Stimulated activated naive CD8-positive, alpha-beta T cell treated with anti-CD3 and anti-CD28 coated beads, Interleukin-15, Interleukin-2, amounts not matched to agents 100 ng/mL and 50 ng/mL, for 24 hours (primary cell): ENCODE measurements around the gene POMP.

Source experiments
- H3K27ac Mint-ChIP-seq: one replicate; pipeline ENCODE4 v1.8.0; 2021; ENCODE audit warnings: mild to moderate bottlenecking, mixed read lengths
- H3K27me3 Mint-ChIP-seq: one replicate; pipeline ENCODE4 v1.8.0; 2021; ENCODE audit warnings: mixed read lengths
- H3K36me3 Mint-ChIP-seq: one replicate; pipeline ENCODE4 v1.8.0; 2021; ENCODE audit warnings: low read depth, mixed read lengths
- H3K4me1 Mint-ChIP-seq: one replicate; pipeline ENCODE4 v1.8.0; 2021; ENCODE audit warnings: low read depth, mixed read lengths
- H3K4me3 Mint-ChIP-seq: one replicate; pipeline ENCODE4 v1.8.0; 2021; ENCODE audit warnings: mild to moderate bottlenecking, mixed read lengths
- H3K9me3 Mint-ChIP-seq: one replicate; pipeline ENCODE4 v1.8.0; 2021; ENCODE audit warnings: mixed read lengths

POMP gene, protein sequence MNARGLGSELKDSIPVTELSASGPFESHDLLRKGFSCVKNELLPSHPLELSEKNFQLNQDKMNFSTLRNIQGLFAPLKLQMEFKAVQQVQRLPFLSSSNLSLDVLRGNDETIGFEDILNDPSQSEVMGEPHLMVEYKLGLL

GRCh38 chr13:28658796-28659620 lies at the start of gene POMP:
Gene POMP, plus strand, starts transcription at chr13:28659130. Its CDS starts 55 bp downstream, at chr13:28659185.
- Mint-ChIP-seq H3K27me3 (no peaks in the 10 kb centered on the region), H3K4me1 (peaks cover 56% of the 10 kb centered on the region), H3K36me3 (peaks cover 54% of the 10 kb centered on the region), H3K27ac (peak within 1 kb of the TSS; percentile 97), H3K4me3 (peak within 1 kb of the TSS; percentile 99), H3K9me3 (no peaks in the 10 kb centered on the region)

DNA sequence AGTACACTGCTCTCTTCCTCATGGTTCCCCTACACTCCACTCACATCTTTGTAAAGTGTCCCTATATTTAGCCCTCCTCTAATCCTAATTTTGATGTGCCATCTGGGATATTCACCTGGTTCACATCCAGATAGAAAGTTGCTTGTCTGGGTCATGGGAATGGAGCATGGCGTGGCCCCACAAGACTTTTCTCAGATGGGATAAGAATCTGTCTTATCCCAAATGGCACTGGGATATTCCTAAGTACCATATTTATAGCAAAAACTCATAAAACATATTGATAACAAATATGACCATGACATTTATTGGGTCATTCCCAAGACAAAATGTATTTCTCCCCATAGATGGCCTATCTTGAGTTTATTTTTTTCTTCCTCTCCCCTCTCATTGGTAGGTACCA lies 49.5 kb upstream of the POMP start:
- Mint-ChIP-seq H3K4me1 (peaks cover 26% of the 10 kb centered on the region), H3K36me3 (no peaks in the 10 kb centered on the region), H3K4me3 (no peak overlapping the region), H3K27ac (no peak overlapping the region), H3K27me3 (peaks cover 3% of the 10 kb centered on the region), H3K9me3 (peaks cover 3% of the 10 kb centered on the region)

GRCh38 chr13:28609926-28610325 lies 49.0 kb upstream of the POMP start:
- H3K4me1 Mint-ChIP-seq, result peaks cover 26% of the 10 kb centered on the region
- H3K27me3 Mint-ChIP-seq, result peaks cover 3% of the 10 kb centered on the region
- no peak overlapping the region for H3K27ac Mint-ChIP-seq
- H3K36me3 Mint-ChIP-seq, result no peaks in the 10 kb centered on the region
- H3K9me3 Mint-ChIP-seq, result peaks cover 3% of the 10 kb centered on the region
- H3K4me3 Mint-ChIP-seq, result no peak overlapping the region

DNA sequence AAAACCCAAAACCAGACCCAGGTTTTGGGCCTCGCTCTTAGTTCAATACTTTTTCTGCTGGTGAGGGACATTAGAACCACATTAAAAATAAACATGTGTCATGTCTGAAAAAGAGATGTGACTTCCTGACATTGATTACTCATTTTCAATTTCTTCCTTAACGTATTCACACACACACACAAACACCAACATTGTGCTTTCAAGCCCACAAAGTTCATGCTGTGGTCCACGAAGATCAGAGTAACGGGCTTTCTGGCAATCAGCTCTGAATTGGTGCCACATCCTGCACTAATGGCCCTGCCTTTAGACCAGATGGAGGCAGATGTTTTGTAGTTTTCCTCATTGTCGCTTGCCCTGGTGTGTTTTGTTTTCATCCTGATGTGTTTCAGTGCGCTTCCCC lies 47.9 kb upstream of the POMP start:
- H3K27me3 Mint-ChIP-seq, result peaks cover 3% of the 10 kb centered on the region
- no peak overlapping the region for H3K4me3 Mint-ChIP-seq
- H3K4me1 Mint-ChIP-seq, result peaks cover 26% of the 10 kb centered on the region
- H3K36me3 Mint-ChIP-seq, result no peaks in the 10 kb centered on the region
- no peak overlapping the region for H3K27ac Mint-ChIP-seq
- H3K9me3 Mint-ChIP-seq, result peaks cover 3% of the 10 kb centered on the region

DNA sequence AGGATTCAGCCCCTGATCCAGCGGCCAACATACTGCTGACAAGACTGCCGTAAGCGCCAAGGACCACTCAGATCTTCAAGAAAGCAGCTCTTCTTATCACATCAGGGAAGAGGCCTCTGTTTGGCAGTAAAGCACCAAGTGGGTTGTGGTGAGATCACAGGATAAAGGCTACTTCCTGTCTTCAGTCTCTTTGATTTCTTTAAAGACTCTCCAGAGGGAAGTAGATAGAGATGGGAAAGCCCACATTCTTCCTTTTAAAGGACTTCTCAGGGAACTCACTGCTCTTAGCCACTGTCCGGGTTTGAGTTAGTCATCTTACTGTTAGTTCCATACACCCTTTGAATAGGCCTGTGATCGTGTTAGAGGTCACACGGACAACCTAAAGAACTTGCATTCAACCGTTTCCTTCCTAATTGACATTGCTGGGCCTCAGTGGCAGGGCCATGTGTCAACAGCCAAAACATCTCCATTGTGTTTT lies 47.2 kb upstream of the POMP start:
- Mint-ChIP-seq H3K36me3 (no peaks in the 10 kb centered on the region), H3K9me3 (peaks cover 3% of the 10 kb centered on the region), H3K27ac (no peak overlapping the region), H3K27me3 (peaks cover 3% of the 10 kb centered on the region), H3K4me3 (no peak overlapping the region), H3K4me1 (peaks cover 26% of the 10 kb centered on the region)

GRCh38 chr13:28613562-28613961 lies 45.4 kb upstream of the POMP start:
- Mint-ChIP-seq H3K9me3 (peaks cover 3% of the 10 kb centered on the region), H3K27me3 (peaks cover 3% of the 10 kb centered on the region), H3K36me3 (no peaks in the 10 kb centered on the region), H3K4me1 (peaks cover 26% of the 10 kb centered on the region), H3K27ac (no peak overlapping the region), H3K4me3 (no peak overlapping the region)

- no peaks in the 10 kb centered on the region for H3K36me3 Mint-ChIP-seq
- peaks cover 20% of the 10 kb centered on the region for H3K4me1 Mint-ChIP-seq
- H3K27ac Mint-ChIP-seq, result no peak overlapping the region
- H3K27me3 Mint-ChIP-seq, result peaks cover 3% of the 10 kb centered on the region
- H3K4me3 Mint-ChIP-seq, result no peak overlapping the region
- H3K9me3 Mint-ChIP-seq, result peaks cover 3% of the 10 kb centered on the region
These were observed 42.9 kb upstream of the POMP start for GRCh38 chr13:28615916-28616446.

GRCh38 chr13:28618230-28618994 lies 40.5 kb upstream of the POMP start:
- Mint-ChIP-seq H3K4me1 (peaks cover 3% of the 10 kb centered on the region), H3K27ac (no peak overlapping the region), H3K36me3 (no peaks in the 10 kb centered on the region), H3K9me3 (peaks cover under 1% of the 10 kb centered on the region), H3K27me3 (peaks cover under 1% of the 10 kb centered on the region), H3K4me3 (no peak overlapping the region)

DNA sequence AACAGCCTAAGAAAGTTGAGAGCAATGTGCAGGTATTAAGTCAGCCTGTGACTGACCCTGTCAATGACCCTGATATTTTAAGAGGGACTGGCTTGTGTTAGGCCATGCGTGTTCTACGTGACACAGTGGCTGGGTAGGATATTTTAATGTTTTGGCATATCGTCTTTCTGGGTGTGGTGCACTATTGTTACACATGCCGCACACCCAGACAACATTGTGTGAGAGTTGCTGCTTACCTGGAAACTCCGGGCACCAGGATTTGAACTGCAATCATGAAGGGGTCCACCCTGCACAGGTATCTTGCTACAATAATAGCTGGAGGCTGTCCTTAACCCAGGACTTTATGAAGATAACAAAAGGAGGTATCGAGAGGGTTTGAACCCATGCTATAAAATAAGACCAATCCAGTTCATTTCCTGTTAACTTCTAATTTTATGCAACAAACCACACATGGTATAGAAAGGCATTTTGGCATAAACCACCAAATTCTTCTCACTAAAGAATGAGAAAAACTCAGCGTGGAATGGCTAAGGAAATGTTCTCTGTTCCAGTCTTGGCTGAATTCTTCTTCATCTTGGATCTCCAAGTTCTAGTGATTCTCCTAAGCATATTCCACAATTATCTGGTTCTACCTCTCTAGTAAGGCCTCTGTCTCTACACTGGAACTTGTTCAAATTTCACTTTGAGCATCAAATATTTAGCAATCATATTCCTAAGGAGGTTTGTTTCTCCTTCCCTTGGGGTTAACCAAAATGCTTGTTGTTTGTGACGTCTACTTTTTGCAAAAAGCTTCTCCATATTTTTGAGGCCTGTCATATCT lies 38.7 kb upstream of the POMP start:
- Mint-ChIP-seq H3K9me3 (no peaks in the 10 kb centered on the region), H3K27me3 (no peaks in the 10 kb centered on the region)

DNA sequence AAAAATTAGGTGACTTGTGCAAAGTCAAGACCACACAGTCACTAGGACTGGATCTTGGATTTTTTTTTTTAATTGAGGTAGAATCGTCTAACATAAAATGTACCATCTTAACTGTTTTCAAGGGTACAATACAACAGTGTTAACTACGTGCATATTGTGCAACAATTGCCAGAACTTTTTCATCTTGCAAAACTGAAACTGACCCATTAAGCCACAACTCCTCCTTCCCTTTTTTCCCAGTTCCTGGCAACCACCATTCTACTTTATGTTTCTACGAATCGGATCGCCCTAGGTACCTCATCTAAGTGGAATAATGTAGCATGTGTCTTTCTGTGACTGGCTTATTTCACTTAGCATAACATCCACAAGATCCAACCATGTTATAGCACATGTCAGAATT lies 37.5 kb upstream of the POMP start:
- Mint-ChIP-seq H3K4me1 (peaks cover 9% of the 10 kb centered on the region), H3K27me3 (no peaks in the 10 kb centered on the region), H3K9me3 (no peaks in the 10 kb centered on the region), H3K27ac (no peak overlapping the region), H3K36me3 (no peaks in the 10 kb centered on the region), H3K4me3 (no peak overlapping the region)

More for the DNA sequence above, 38.7 kb upstream of the POMP start:
- no peaks in the 10 kb centered on the region for H3K36me3 Mint-ChIP-seq
- no peak overlapping the region for H3K4me3 Mint-ChIP-seq
- H3K27ac Mint-ChIP-seq, result no peak overlapping the region
- peaks cover 9% of the 10 kb centered on the region for H3K4me1 Mint-ChIP-seq

GRCh38 chr13:28622286-28622685 lies 36.6 kb upstream of the POMP start:
- H3K27me3 Mint-ChIP-seq, result no peaks in the 10 kb centered on the region
- H3K36me3 Mint-ChIP-seq, result no peaks in the 10 kb centered on the region
- H3K9me3 Mint-ChIP-seq, result no peaks in the 10 kb centered on the region
- H3K4me1 Mint-ChIP-seq, result peaks cover 9% of the 10 kb centered on the region
- H3K4me3 Mint-ChIP-seq, result no peak overlapping the region
- H3K27ac Mint-ChIP-seq, result no peak overlapping the region

- Mint-ChIP-seq H3K36me3 (no peaks in the 10 kb centered on the region), H3K4me3 (no peak overlapping the region), H3K9me3 (no peaks in the 10 kb centered on the region), H3K4me1 (peaks cover 9% of the 10 kb centered on the region), H3K27me3 (no peaks in the 10 kb centered on the region), H3K27ac (no peak overlapping the region)
These were observed 34.9 kb upstream of the POMP start for GRCh38 chr13:28623782-28624706.

- H3K4me3 Mint-ChIP-seq, result no peak overlapping the region
- H3K27ac Mint-ChIP-seq, result no peak overlapping the region
- H3K4me1 Mint-ChIP-seq, result peaks cover 9% of the 10 kb centered on the region
- no peaks in the 10 kb centered on the region for H3K27me3 Mint-ChIP-seq
- no peaks in the 10 kb centered on the region for H3K9me3 Mint-ChIP-seq
- no peaks in the 10 kb centered on the region for H3K36me3 Mint-ChIP-seq
These were observed 34.1 kb upstream of the POMP start for GRCh38 chr13:28624707-28625432.
